Gastroesophageal sphincter (tissue), 3 donors: ENCODE measurements around the gene ADAMTS17.

Experiments
- POLR2A ChIP-seq, 2 donors: fragments of 450-650 bp; IDR thresholded peaks; one replicate each; pipeline ENCODE4 v1.6.1; 2017; ENCODE audit warnings: antibody characterized with exemption in 2 of 2, mild to moderate bottlenecking in 2 of 2, moderate library complexity in 1 of 2
- TF ChIP-seq, protein P1 (sequence below), 4 experiments: fragments of 200-600 bp in 2 of 4; fragments of 450-650 bp in 2 of 4; sonication (generic) in 1 of 4; IDR thresholded peaks; one replicate each; pipeline ENCODE4 v1.5.1; 2017 to 2019; ENCODE audit warnings: antibody characterized with exemption in 4 of 4, mild to moderate bottlenecking in 2 of 4, moderate library complexity in 2 of 4

DNA sequence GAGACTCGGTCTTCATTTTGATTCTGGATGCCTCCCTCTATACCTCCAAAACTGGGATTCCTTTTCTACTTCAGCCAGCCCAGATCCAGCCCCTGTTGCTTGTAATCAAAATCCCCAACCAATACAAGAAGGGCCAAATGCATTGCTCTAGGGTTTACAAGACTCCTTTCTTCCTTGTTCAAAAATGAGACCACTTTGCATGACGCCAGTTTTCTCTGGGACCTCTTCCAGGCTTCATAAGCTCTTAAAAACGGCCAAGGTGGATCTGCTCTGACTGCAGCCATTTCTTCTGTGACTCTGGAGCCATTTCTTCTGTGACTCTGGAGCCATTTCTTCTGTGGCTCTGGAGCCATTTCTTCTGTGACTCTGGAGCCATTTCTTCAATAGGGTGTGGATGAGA, 71.9 kb downstream of the ADAMTS17 start:
- TF ChIP-seq, protein P1, sequence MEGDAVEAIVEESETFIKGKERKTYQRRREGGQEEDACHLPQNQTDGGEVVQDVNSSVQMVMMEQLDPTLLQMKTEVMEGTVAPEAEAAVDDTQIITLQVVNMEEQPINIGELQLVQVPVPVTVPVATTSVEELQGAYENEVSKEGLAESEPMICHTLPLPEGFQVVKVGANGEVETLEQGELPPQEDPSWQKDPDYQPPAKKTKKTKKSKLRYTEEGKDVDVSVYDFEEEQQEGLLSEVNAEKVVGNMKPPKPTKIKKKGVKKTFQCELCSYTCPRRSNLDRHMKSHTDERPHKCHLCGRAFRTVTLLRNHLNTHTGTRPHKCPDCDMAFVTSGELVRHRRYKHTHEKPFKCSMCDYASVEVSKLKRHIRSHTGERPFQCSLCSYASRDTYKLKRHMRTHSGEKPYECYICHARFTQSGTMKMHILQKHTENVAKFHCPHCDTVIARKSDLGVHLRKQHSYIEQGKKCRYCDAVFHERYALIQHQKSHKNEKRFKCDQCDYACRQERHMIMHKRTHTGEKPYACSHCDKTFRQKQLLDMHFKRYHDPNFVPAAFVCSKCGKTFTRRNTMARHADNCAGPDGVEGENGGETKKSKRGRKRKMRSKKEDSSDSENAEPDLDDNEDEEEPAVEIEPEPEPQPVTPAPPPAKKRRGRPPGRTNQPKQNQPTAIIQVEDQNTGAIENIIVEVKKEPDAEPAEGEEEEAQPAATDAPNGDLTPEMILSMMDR (IDR thresholded peaks at IDR 0.05): no peak
- no peak for TF ChIP-seq POLR2A (IDR thresholded peaks at IDR 0.05)
